ENCODE data around the gene NME7.

NME7 gene

DNA sequence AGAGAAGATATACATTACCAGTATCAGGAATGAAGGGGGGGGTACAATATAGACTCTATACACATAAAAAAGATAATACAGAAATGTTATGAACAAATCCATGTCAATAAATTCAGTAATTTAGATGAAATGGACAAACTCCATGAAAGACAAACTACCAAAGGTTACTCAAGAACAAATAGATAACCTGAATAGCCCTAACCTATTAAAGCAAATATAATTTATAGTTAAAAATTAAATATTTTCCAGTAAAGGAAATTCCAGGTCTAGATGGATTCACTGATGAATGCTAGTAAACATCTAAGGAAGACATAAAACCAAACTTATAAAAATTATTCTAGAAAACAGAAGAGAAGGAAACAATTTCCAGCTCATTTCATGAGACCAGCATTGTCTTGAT lies 13.6 kb upstream of the NME7 start:
- no peak for DNase-seq (ENCODE audit: low read depth, low spot score)
- no peak for TF ChIP-seq FOXP2 (optimal IDR thresholded peaks at IDR 0.05; ENCODE audit: control extremely low read depth, extremely low read length, insufficient read depth)
- no peak for TF ChIP-seq EZH2 (IDR thresholded peaks at IDR 0.05)
- no peak for TF ChIP-seq POLR2AphosphoS5 (IDR thresholded peaks at IDR 0.05; ENCODE audit: borderline replicate concordance, low read depth, low read length)
- no peak overlapping the region for H3K4me3 ChIP-seq
- no peak overlapping the region for H3K27ac ChIP-seq
- peaks cover 33% of the 10 kb centered on the region for H3K36me3 ChIP-seq (ENCODE audit: insufficient read depth, low read length)
- no peak overlapping the region for H3K9ac ChIP-seq (ENCODE audit: insufficient read length)
- no peaks in the 10 kb centered on the region for H3K9me3 ChIP-seq (ENCODE audit: low read depth, low read length)

DNA sequence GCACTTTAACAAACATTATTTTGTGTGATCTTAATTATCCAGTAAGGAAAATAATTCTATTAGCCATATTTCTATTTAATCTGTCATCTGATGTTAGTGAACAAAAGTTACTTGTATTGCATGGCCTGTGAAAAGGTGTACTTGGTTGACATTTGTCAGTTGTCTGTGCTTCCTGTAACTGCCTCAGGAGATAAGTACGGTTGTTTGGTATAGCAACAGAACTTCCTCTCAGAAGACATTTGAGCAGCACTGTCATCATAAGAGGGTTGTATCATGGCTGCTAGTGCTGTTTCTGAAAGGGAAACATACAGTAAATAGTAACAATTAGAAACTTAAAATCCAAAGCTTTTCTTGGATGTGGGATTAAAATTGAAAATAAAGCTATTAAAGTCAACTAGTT lies 3.8 kb upstream of the NME7 start:
- H3K36me3 ChIP-seq (ENCODE audit: insufficient read depth, low read length), result peaks cover 38% of the 10 kb centered on the region
- H3K27ac ChIP-seq, result no peak overlapping the region
- DNase-seq (ENCODE audit: low read depth, low spot score), result no peak
- H3K9me3 ChIP-seq (ENCODE audit: low read depth, low read length), result no peaks in the 10 kb centered on the region
- no peak for TF ChIP-seq POLR2AphosphoS5 (IDR thresholded peaks at IDR 0.05; ENCODE audit: borderline replicate concordance, low read depth, low read length)
- no peak for TF ChIP-seq EZH2 (IDR thresholded peaks at IDR 0.05)
- TF ChIP-seq FOXP2 (optimal IDR thresholded peaks at IDR 0.05; ENCODE audit: control extremely low read depth, extremely low read length, insufficient read depth), result no peak
- no peak overlapping the region for H3K4me3 ChIP-seq
- no peak overlapping the region for H3K9ac ChIP-seq (ENCODE audit: insufficient read length)

DNA sequence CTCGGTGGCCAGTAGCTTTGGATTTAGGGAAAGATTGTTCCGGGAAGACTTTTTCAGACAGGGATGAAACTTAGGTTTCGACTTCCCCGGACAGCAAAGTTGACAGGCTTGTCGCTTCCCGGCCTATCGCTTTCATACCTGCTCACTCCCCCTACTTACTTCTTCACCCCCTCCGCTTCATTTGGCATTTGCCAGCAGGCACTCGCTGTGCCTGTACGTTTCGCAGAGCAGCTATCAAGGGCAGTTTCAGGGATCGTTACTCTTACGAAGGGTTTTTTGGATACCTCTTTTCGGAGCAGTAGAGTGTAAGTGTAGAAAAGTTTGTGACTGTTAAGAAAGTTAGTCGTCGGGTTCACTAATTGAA lies 791 bp upstream of the NME7 start:
- H3K4me3 ChIP-seq, result peak overlapping the region; percentile 98
- TF ChIP-seq FOXP2 (optimal IDR thresholded peaks at IDR 0.05; ENCODE audit: control extremely low read depth, extremely low read length, insufficient read depth) (no peak), POLR2AphosphoS5 (IDR thresholded peaks at IDR 0.05; ENCODE audit: borderline replicate concordance, low read depth, low read length) (no peak), EZH2 (IDR thresholded peaks at IDR 0.05) (no peak)
- DNase-seq (ENCODE audit: low read depth, low spot score), result no peak
- H3K36me3 ChIP-seq (ENCODE audit: insufficient read depth, low read length), result peaks cover 30% of the 10 kb centered on the region
- H3K9ac ChIP-seq (ENCODE audit: insufficient read length), result peak overlapping the region; percentile 87
- peak overlapping the region; percentile 97 for H3K27ac ChIP-seq
- H3K9me3 ChIP-seq (ENCODE audit: low read depth, low read length), result no peaks in the 10 kb centered on the region

DNA sequence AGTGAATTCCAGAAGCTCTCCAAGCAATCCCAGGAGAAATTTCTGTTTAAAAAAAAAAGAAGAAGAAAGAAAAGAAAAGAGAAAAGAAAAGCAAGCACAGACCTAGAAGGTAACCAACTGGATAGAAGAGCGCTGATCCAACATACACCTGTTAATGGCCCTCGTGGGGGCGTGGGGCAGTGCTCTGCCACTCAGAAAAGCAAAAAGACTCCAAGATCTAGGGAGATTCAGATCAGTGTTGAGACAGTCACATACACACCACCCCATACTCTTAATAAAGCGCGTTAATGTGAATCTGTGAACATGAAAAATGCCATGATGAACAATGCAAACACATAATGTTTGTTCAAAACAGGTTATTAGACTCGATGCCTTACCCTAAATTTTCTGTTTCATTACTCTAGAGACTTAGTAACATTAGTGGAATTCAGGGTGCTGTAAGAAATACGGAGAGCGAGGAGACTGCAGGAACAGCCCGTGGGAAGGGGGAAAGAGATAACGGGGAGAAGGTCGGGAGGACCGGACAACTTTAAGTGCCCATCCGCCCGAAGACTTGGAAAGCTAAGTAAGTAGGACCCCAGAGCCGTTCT lies 406 bp downstream of the NME7 start:
- Histone ChIP-seq H3K9ac (ENCODE audit: insufficient read length) (peak overlapping the region; percentile 42), H3K4me3 (peak overlapping the region; percentile 98), H3K36me3 (ENCODE audit: insufficient read depth, low read length) (peaks cover 21% of the 10 kb centered on the region), H3K27ac (no peak overlapping the region), H3K9me3 (ENCODE audit: low read depth, low read length) (no peaks in the 10 kb centered on the region)
- no peak for DNase-seq (ENCODE audit: low read depth, low spot score)
- TF ChIP-seq EZH2 (IDR thresholded peaks at IDR 0.05), result no peak
- TF ChIP-seq FOXP2 (optimal IDR thresholded peaks at IDR 0.05; ENCODE audit: control extremely low read depth, extremely low read length, insufficient read depth), result no peak
- no peak for TF ChIP-seq POLR2AphosphoS5 (IDR thresholded peaks at IDR 0.05; ENCODE audit: borderline replicate concordance, low read depth, low read length)

DNA sequence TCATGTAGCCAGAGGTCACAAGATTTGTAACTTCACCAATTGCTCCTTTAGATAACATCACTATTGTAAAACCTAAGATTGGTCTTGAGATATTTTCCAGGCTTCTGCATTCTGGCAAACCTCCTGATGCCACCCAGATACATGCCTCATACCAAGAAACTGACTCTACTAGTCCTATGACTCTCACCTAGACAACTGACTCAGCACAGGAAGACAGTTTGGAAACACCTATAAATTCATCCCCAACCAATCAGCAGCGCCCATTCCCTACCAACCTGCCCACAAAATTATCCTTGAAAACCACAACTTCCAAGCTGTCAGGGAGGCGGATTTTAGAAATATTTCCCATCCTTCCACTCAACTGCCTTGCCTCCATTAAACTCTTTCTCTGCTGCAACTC lies 2.6 kb downstream of the NME7 start:
- no peak overlapping the region for H3K9ac ChIP-seq (ENCODE audit: insufficient read length)
- DNase-seq (ENCODE audit: low read depth, low spot score), result no peak
- TF ChIP-seq EZH2 (IDR thresholded peaks at IDR 0.05) (no peak), POLR2AphosphoS5 (IDR thresholded peaks at IDR 0.05; ENCODE audit: borderline replicate concordance, low read depth, low read length) (no peak), FOXP2 (optimal IDR thresholded peaks at IDR 0.05; ENCODE audit: control extremely low read depth, extremely low read length, insufficient read depth) (no peak)
- no peak overlapping the region for H3K27ac ChIP-seq
- H3K4me3 ChIP-seq, result no peak overlapping the region
- H3K36me3 ChIP-seq (ENCODE audit: insufficient read depth, low read length), result peaks cover 4% of the 10 kb centered on the region; the same call in 1 of the 2 replicates
- no peaks in the 10 kb centered on the region for H3K9me3 ChIP-seq (ENCODE audit: low read depth, low read length)

DNA sequence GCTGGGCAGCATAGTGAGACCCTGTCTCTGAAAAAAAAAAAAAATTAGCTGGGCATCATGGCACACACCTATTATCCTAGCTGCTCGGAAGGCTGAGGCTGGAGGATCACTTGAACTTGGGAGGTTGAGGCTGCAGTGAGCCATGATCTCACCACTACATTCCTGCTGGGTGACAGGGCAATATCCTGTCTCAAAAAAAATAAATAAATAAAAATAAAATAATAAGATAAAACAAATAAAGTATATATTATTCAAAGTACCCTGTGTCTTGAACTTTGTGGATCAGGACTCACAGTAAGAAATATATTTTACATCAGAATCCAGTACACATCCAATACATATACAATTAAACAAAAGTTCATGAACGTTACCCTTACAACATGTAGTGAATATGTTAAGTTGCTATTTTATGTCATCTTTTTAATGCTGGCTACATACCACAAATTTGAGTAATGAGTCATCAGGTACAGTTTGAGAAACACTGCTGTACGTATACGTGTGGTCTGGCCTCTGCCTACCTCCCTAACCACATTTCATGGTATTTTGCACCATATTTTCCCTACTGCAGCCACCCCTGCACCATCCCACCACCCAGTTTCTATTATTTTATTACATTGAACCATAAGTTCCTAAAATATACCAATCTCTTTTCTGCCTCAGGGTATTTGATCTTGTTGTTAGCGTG lies 4.4 kb downstream of the NME7 start:
- H3K9ac ChIP-seq (ENCODE audit: insufficient read length), result no peak overlapping the region
- TF ChIP-seq EZH2 (IDR thresholded peaks at IDR 0.05) (no peak), POLR2AphosphoS5 (IDR thresholded peaks at IDR 0.05; ENCODE audit: borderline replicate concordance, low read depth, low read length) (no peak), FOXP2 (optimal IDR thresholded peaks at IDR 0.05; ENCODE audit: control extremely low read depth, extremely low read length, insufficient read depth) (no peak)

DNA sequence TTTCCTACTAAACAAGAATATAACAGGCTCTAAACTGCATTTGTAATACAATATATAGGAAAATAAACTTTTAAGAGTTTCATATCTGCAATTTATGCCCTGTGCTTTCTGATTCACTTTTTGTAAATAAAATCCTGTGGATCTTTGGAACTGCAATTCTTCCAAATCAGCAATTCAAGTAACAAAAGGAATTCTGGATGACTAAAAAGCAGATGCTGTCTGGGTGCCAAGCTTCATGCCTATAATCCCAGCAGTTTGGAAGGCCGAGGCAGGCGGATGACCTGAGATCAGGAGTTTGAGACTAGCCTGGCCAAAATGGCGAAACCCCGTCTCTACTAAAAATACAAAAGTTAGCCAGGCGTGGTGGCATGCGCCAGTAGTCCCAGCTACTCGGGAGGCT lies 6.3 kb downstream of the NME7 start:
- Histone ChIP-seq H3K36me3 (ENCODE audit: insufficient read depth, low read length) (no peaks in the 10 kb centered on the region), H3K4me3 (no peak overlapping the region), H3K9me3 (ENCODE audit: low read depth, low read length) (no peaks in the 10 kb centered on the region), H3K27ac (no peak overlapping the region), H3K9ac (ENCODE audit: insufficient read length) (no peak overlapping the region)
- DNase-seq (ENCODE audit: low read depth, low spot score), result no peak
- no peak for TF ChIP-seq POLR2AphosphoS5 (IDR thresholded peaks at IDR 0.05; ENCODE audit: borderline replicate concordance, low read depth, low read length)
- no peak for TF ChIP-seq FOXP2 (optimal IDR thresholded peaks at IDR 0.05; ENCODE audit: control extremely low read depth, extremely low read length, insufficient read depth)
- TF ChIP-seq EZH2 (IDR thresholded peaks at IDR 0.05), result no peak

More for the DNA sequence above, 4.4 kb downstream of the NME7 start:
- DNase-seq (ENCODE audit: low read depth, low spot score), result no peak
- Histone ChIP-seq H3K36me3 (ENCODE audit: insufficient read depth, low read length) (no peaks in the 10 kb centered on the region), H3K4me3 (no peak overlapping the region), H3K27ac (no peak overlapping the region), H3K9me3 (ENCODE audit: low read depth, low read length) (no peaks in the 10 kb centered on the region)

DNA sequence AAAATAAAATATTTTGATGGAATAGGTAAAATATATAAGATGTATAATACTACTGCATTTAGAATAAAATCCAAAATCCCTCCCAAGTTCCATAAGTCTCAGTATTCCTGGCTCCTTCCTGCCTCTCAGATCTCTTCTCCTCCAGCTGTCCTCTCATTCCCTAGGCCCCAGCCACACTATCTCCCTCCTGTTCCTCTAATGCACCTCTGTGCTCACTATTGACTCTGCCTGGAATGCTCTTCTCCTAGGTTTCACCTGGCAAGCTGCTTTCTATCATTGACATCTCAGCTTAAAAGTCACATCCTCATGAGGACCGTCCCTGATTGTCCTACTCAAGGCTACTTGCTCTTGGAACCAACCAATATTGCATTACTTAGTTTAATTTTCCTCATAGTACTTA lies 7.2 kb downstream of the NME7 start:
- no peak overlapping the region for H3K27ac ChIP-seq
- no peak overlapping the region for H3K9ac ChIP-seq (ENCODE audit: insufficient read length)
- no peak for DNase-seq (ENCODE audit: low read depth, low spot score)
- TF ChIP-seq POLR2AphosphoS5 (IDR thresholded peaks at IDR 0.05; ENCODE audit: borderline replicate concordance, low read depth, low read length) (no peak), EZH2 (IDR thresholded peaks at IDR 0.05) (no peak), FOXP2 (optimal IDR thresholded peaks at IDR 0.05; ENCODE audit: control extremely low read depth, extremely low read length, insufficient read depth) (no peak)
- no peaks in the 10 kb centered on the region for H3K9me3 ChIP-seq (ENCODE audit: low read depth, low read length)
- H3K36me3 ChIP-seq (ENCODE audit: insufficient read depth, low read length), result no peaks in the 10 kb centered on the region
- no peak overlapping the region for H3K4me3 ChIP-seq
